H1 (cell line): ENCODE results near the gene SIGLEC11. TPM values are rescaled to one million over a fixed set of nuclear protein-coding genes. Genes with fewer than 3 reads are reported as not detected.

Source experiments
- CTCF ChIA-PET: fragments of 300-600 bp; sonication (Branson Sonifier 250); formaldehyde crosslinking; loops from one replicate; lab custom pipeline; 2021; ENCODE audit not compliant: partially characterized antibody; lab: Charles Lee
- POLR2A ChIA-PET: fragments of 300-600 bp; sonication (Branson Sonifier 250); formaldehyde crosslinking; loops from one replicate; lab custom pipeline; 2021; ENCODE audit warnings: inconsistent platforms; ENCODE audit not compliant: partially characterized antibody; lab: Charles Lee
- DNase-seq, 2 experiments: peaks; one replicate each; pipeline versions ENCODE4 v3.0.0 to v3.0.0-alpha.2; 2010 to 2022; ENCODE audit warnings: low spot score in 2 of 2, low read depth in 1 of 2, mixed read lengths in 1 of 2
- FAIRE-seq: peaks from 2 replicates; lab custom pipeline; 2011; peaks lifted over from hg19 to GRCh38; lab: Jason Lieb, UNC
- H2AFZ ChIP-seq: 2 replicates; pipeline ENCODE4 v1.8.1; 2012; ENCODE audit warnings: low read length, inconsistent platforms
- H2AK5ac ChIP-seq: 2 replicates; pipeline ENCODE4 v1.6.1; 2013; ENCODE audit warnings: low read depth, low read length
- H2BK120ac ChIP-seq: replicated peaks from 2 replicates; pipeline ENCODE3; 2013; ENCODE audit warnings: low read depth, low read length, inconsistent platforms
- H2BK12ac ChIP-seq: 2 replicates; pipeline ENCODE4 v1.6.1; 2013; ENCODE audit warnings: low read depth, low read length
- H2BK15ac ChIP-seq: 2 replicates; pipeline ENCODE4 v1.6.1; 2013; ENCODE audit warnings: low read length
- H2BK20ac ChIP-seq: 2 replicates; pipeline ENCODE4 v1.6.1; 2013; ENCODE audit warnings: low read length
- H2BK5ac ChIP-seq: 2 replicates; pipeline ENCODE4 v1.6.1; 2013; ENCODE audit warnings: low read depth, low read length
- H3K14ac ChIP-seq: 2 replicates; pipeline ENCODE4 v1.6.1; 2013; ENCODE audit warnings: inconsistent platforms; ENCODE audit not compliant: insufficient read length
- H3K18ac ChIP-seq: 2 replicates; pipeline ENCODE4 v1.6.1; 2013; ENCODE audit warnings: low read length; ENCODE audit errors: extremely low read depth
- H3K23ac ChIP-seq: 2 replicates; pipeline ENCODE4 v1.6.1; 2013; ENCODE audit warnings: inconsistent platforms; ENCODE audit not compliant: insufficient read length
- H3K23me2 ChIP-seq: 2 replicates; pipeline ENCODE4 v1.6.1; 2013; ENCODE audit warnings: low read depth, low read length
- H3K27ac ChIP-seq: 2 replicates; pipeline ENCODE4 v1.6.1; 2011; ENCODE audit warnings: low read depth, low read length, inconsistent platforms
- H3K27me3 ChIP-seq, 4 experiments: replicated peaks in 1 of 4; 1 replicate in 1 of 4; 2 replicates in 3 of 4; pipeline versions ENCODE4 v1.6.1 to v1.8.1; 2011 to 2013; ENCODE audit warnings: low read length in 3 of 4, mild to moderate bottlenecking in 3 of 4, inconsistent platforms in 2 of 4, mixed read lengths in 2 of 4, moderate library complexity in 1 of 4; ENCODE audit not compliant: control insufficient read depth in 3 of 4, insufficient read depth in 3 of 4; ENCODE audit errors: extremely low read depth in 1 of 4
- H3K36me3 ChIP-seq, 4 experiments: 2 replicates each; pipeline versions ENCODE4 v1.6.1 to v1.8.1; 2011 to 2013; ENCODE audit warnings: mild to moderate bottlenecking in 4 of 4, low read length in 3 of 4, moderate library complexity in 2 of 4, control low read depth in 1 of 4, inconsistent platforms in 1 of 4; ENCODE audit not compliant: insufficient read depth in 4 of 4, control insufficient read depth in 2 of 4
- H3K4ac ChIP-seq: replicated peaks from 2 replicates; pipeline ENCODE3; 2013; ENCODE audit warnings: low read length, low read depth, mixed read lengths, inconsistent platforms; ENCODE audit not compliant: insufficient read length
- H3K4me1 ChIP-seq, 4 experiments: replicated peaks in 1 of 4; 1 replicate in 1 of 4; 2 replicates in 3 of 4; pipeline versions ENCODE4 v1.6.1 to v1.8.1; 2011 to 2013; ENCODE audit warnings: low read length in 3 of 4, inconsistent platforms in 2 of 4, mixed read lengths in 1 of 4; ENCODE audit not compliant: insufficient read depth in 4 of 4, control insufficient read depth in 3 of 4
- H3K4me2 ChIP-seq, 2 experiments: 2 replicates each; pipeline versions ENCODE4 v1.6.1 to v1.8.1; 2011 to 2013; ENCODE audit warnings: low read depth in 2 of 2, low read length in 2 of 2, control low read depth in 1 of 2, inconsistent platforms in 1 of 2, mild to moderate bottlenecking in 1 of 2; ENCODE audit not compliant: insufficient read depth in 1 of 2
- H3K4me3 ChIP-seq, 4 experiments: fragments of 200-600, 300-600 bp in 1 of 4; sonication (generic), shearing (Covaris generic), sonication (Bioruptor Twin) in 1 of 4; 2 replicates each; pipeline versions ENCODE4 v1.5.1 to v1.8.1; 2011 to 2016; ENCODE audit warnings: low read length in 4 of 4, low read depth in 3 of 4, control low read depth in 2 of 4, inconsistent platforms in 2 of 4, mild to moderate bottlenecking in 2 of 4, mixed read lengths in 1 of 4, moderate library complexity in 1 of 4; ENCODE audit not compliant: insufficient read depth in 2 of 4; ENCODE audit errors: extremely low read depth in 1 of 4
- H3K56ac ChIP-seq: replicated peaks from 2 replicates; pipeline ENCODE3; 2013; ENCODE audit warnings: low read depth, mild to moderate bottlenecking, mixed read lengths, low read length, inconsistent platforms; ENCODE audit not compliant: insufficient read length
- H3K79me1 ChIP-seq: 2 replicates; pipeline ENCODE4 v1.6.1; 2013; ENCODE audit warnings: low read depth, low read length, control low read depth
- H3K79me2 ChIP-seq, 2 experiments: 2 replicates each; pipeline versions ENCODE4 v1.6.1 to v1.8.1; 2012 to 2013; ENCODE audit warnings: low read length in 2 of 2, mild to moderate bottlenecking in 2 of 2, inconsistent platforms in 1 of 2; ENCODE audit not compliant: insufficient read depth in 2 of 2, control insufficient read depth in 1 of 2
- H3K9ac ChIP-seq, 4 experiments: replicated peaks in 1 of 4; 1 replicate in 1 of 4; 2 replicates in 3 of 4; pipeline versions ENCODE4 v1.6.1 to v1.8.1; 2011 to 2013; ENCODE audit warnings: low read depth in 3 of 4, low read length in 3 of 4, control low read depth in 2 of 4, mild to moderate bottlenecking in 2 of 4, moderate library complexity in 2 of 4, inconsistent platforms in 1 of 4; ENCODE audit errors: extremely low read depth in 1 of 4
- H3K9me3 ChIP-seq, 2 experiments: 2 replicates each; pipeline versions ENCODE4 v1.6.1 to v1.8.1; 2012 to 2013; ENCODE audit warnings: mild to moderate bottlenecking in 2 of 2, moderate library complexity in 2 of 2, control low read depth in 1 of 2, inconsistent platforms in 1 of 2, low read depth in 1 of 2, low read length in 1 of 2, mixed read lengths in 1 of 2; ENCODE audit not compliant: insufficient read depth in 2 of 2
- H4K20me1 ChIP-seq, 2 experiments: replicated peaks in 1 of 2; 2 replicates each; pipeline versions ENCODE3 to v1.8.1; 2011 to 2013; ENCODE audit warnings: inconsistent platforms in 2 of 2, low read length in 2 of 2, mild to moderate bottlenecking in 1 of 2; ENCODE audit not compliant: insufficient read depth in 2 of 2, control insufficient read depth in 1 of 2
- H4K5ac ChIP-seq: 2 replicates; pipeline ENCODE4 v1.6.1; 2013; ENCODE audit warnings: low read length, low read depth, mixed read lengths, inconsistent platforms; ENCODE audit not compliant: insufficient read length
- H4K8ac ChIP-seq: 2 replicates; pipeline ENCODE4 v1.8.0; 2013; ENCODE audit warnings: mild to moderate bottlenecking, moderate library complexity, low read length, inconsistent platforms; ENCODE audit not compliant: insufficient read depth; ENCODE audit errors: extremely low read depth
- H4K91ac ChIP-seq: replicated peaks from 2 replicates; pipeline ENCODE3; 2013; ENCODE audit warnings: low read length, mixed read lengths, inconsistent platforms; ENCODE audit not compliant: insufficient read length
- BRCA1 ChIP-seq: IDR thresholded peaks from 2 replicates; pipeline ENCODE4 v1.6.1; 2012; ENCODE audit warnings: low read depth, low read length, improper control_type of control experiment
- CREB1 ChIP-seq: IDR thresholded peaks from 2 replicates; pipeline ENCODE4 v1.6.1; 2012; ENCODE audit warnings: inconsistent platforms
- KDM1A ChIP-seq: fragments of 200-600, 300-600 bp; sonication (generic); IDR thresholded peaks from 2 replicates; pipeline ENCODE4 v1.7.1; 2016; ENCODE audit warnings: mild to moderate bottlenecking, low read length, borderline replicate concordance
- POLR2AphosphoS5 ChIP-seq: IDR thresholded peaks from 2 replicates; pipeline ENCODE4 v1.6.1; 2011; ENCODE audit warnings: low read depth, low read length
- WGBS, 2 experiments: shearing (Covaris generic) in 1 of 2; methylation state at CpG; one replicate each; pipeline versions ENCODE4 v1.1.6 to v1.1.7; 2013 to 2015; ENCODE audit warnings: low lambda C conversion rate in 2 of 2, mixed read lengths in 2 of 2, inconsistent platforms in 1 of 2, low coverage in 1 of 2, missing lambda C conversion rate in 1 of 2; ENCODE audit not compliant: insufficient replicate concordance in 2 of 2, insufficient coverage in 1 of 2, insufficient read length in 1 of 2; ENCODE audit errors: extremely low coverage in 1 of 2, missing lambda C conversion rate in 1 of 2; 5-methylcytosine and 5-hydroxymethylcytosine counted together
- polyA plus RNA-seq, 7 experiments: library from polyadenylated mRNA; depleted of rRNA in 3 of 7; stranded (reverse) in 5 of 7; unstranded in 2 of 7; fragments of >200 nt in 5 of 7; fragments of 200-250 nt in 2 of 7; gene quantifications; 1 replicate in 5 of 7; 2 replicates in 1 of 7; 4 replicates in 1 of 7; pipeline versions ENCODE4 v1.2.1 to v1.2.3, GENCODE V29; 2011 to 2013; ENCODE audit warnings: missing spikeins in 2 of 7, mixed read lengths in 2 of 7
- total RNA-seq: library from RNA; stranded (reverse); fragmentation: NEBNext Ultra II Directional; extraction: Animal tissue kit (Norgen Biotek cat#: 25700); gene quantifications from 2 replicates; pipeline ENCODE4 v1.2.1, GENCODE V29; 2021

The SIGLEC11 gene
- total and polyA plus RNA-seq, 2 of the 8 experiments (the other 6 are each of a cell fraction or from before 2014, with no cell fraction given): 0.18 TPM; not detected in 1

- no peaks in the 10 kb centered on the region for H3K79me2 ChIP-seq
- H3K23ac ChIP-seq: no peak overlapping the region
- H3K27me3 ChIP-seq: no peaks in the 10 kb centered on the region
- H3K4ac ChIP-seq: no peak overlapping the region
- no peak overlapping the region for H2BK15ac ChIP-seq
- DNase-seq (no peak), FAIRE-seq (no peak)
- H3K9me3 ChIP-seq: no peaks in the 10 kb centered on the region
- no peak overlapping the region for H2AK5ac ChIP-seq
- no peak overlapping the region for H3K4me2 ChIP-seq
- H3K36me3 ChIP-seq: no peaks in the 10 kb centered on the region; a peak in 2 of 8 replicates
- peaks cover 3 to 27% of the 10 kb centered on the region in 2 experiments for H4K20me1 ChIP-seq
- no peak overlapping the region for H3K18ac ChIP-seq
- ChIA-PET POLR2A (interaction anchor here (1.1 to 6.1 kb wide), 3 partner anchors 9 to 56 kb away, joined by 3 to 36 read pairs (median 15); partner anchors contain the start of gene NUP62), CTCF (interaction anchor here (0.6 to 16.2 kb wide), 9 partner anchors 22 to 256 kb away, joined by 3 to 231 read pairs (median 6); no protein-coding TSS in a partner anchor)
- H3K14ac ChIP-seq: no peak overlapping the region
- H3K23me2 ChIP-seq: no peaks in the 10 kb centered on the region
- no peak overlapping the region for H3K27ac ChIP-seq
- H2BK12ac ChIP-seq: no peak overlapping the region
- no peak overlapping the region for H2BK20ac ChIP-seq
- H4K5ac ChIP-seq: no peak overlapping the region
- H2AFZ ChIP-seq: no peak overlapping the region
- no peaks in the 10 kb centered on the region for H3K4me1 ChIP-seq
- no peak overlapping the region for H3K9ac ChIP-seq
- no peak overlapping the region for H4K91ac ChIP-seq
- TF ChIP-seq CREB1 (no peak), POLR2AphosphoS5 (no peak), BRCA1 (no peak), KDM1A (no peak)
- no peak overlapping the region for H3K56ac ChIP-seq
- H2BK120ac ChIP-seq: no peak overlapping the region
- H2BK5ac ChIP-seq: no peak overlapping the region
- no peaks in the 10 kb centered on the region for H3K79me1 ChIP-seq
- WGBS, 2 experiments: 79% methylated on average over 3 of the region's 3 CpGs; no CpG with 5 or more reads in 1 of the 2 experiments
- no peak overlapping the region for H4K8ac ChIP-seq
- H3K4me3 ChIP-seq: no peak overlapping the region
These were observed 24.9 kb upstream of the SIGLEC11 start for GRCh38 chr19:49985871-49986270.
